PC-9 (cell line): ENCODE results near the gene PRH1. TPM values are rescaled to one million over a fixed set of nuclear protein-coding genes. Genes with fewer than 3 reads are reported as not detected.

Experiments
- BruUV-seq: library from RNA; stranded (reverse); fragments of 400-500 nt; replicated peaks from 2 replicates; lab custom pipeline; 2021; lab: Mats Ljungman, UMichigan
- CTCF ChIA-PET: fragments of 300-600 bp; sonication (Branson Sonifier 250); formaldehyde crosslinking; loops from one replicate; lab custom pipeline; 2022; ENCODE audit warnings: antibody characterized with exemption; lab: Charles Lee
- POLR2A ChIA-PET: fragments of 300-600 bp; sonication (Branson Sonifier 250); formaldehyde crosslinking; loops from one replicate; lab custom pipeline; 2022; ENCODE audit warnings: antibody characterized with exemption; ENCODE audit not compliant: unreplicated experiment; lab: Charles Lee
- DNase-seq, 2 experiments: peaks; one replicate each; pipeline versions ENCODE4 v3.0.0 to v3.0.0-alpha.2; 2015 to 2022; ENCODE audit warnings: mixed read lengths in 1 of 2
- H2AFZ ChIP-seq: fragments of 200-600 bp; sonication (generic); 2 replicates; pipeline ENCODE4 v1.8.1; 2017; ENCODE audit warnings: antibody characterized with exemption
- H3F3A ChIP-seq: fragments of 200-600 bp; sonication (generic); 2 replicates; pipeline ENCODE4 v1.8.1; 2017; ENCODE audit warnings: antibody characterized with exemption, mild to moderate bottlenecking, low read depth; ENCODE audit not compliant: insufficient read depth
- H3K27ac ChIP-seq: fragments of 200-600 bp; sonication (generic); 2 replicates; pipeline ENCODE4 v1.6.1; 2016; ENCODE audit warnings: mixed run types
- H3K27me3 ChIP-seq: fragments of 200-600 bp; sonication (generic); 2 replicates; pipeline ENCODE4 v1.6.1; 2016; ENCODE audit warnings: low read depth, mixed run types; ENCODE audit not compliant: insufficient read depth
- H3K36me3 ChIP-seq: fragments of 200-600 bp; sonication (generic); 2 replicates; pipeline ENCODE4 v1.6.1; 2016; ENCODE audit warnings: low read depth, mixed run types
- H3K4me1 ChIP-seq: fragments of 200-600 bp; sonication (generic); replicated peaks from 2 replicates; pipeline ENCODE4 v1.6.1; 2016; ENCODE audit warnings: mixed run types; ENCODE audit not compliant: insufficient read depth
- H3K4me2 ChIP-seq: fragments of 200-600 bp; sonication (generic); 2 replicates; pipeline ENCODE4 v1.6.1; 2017; ENCODE audit warnings: mixed run types
- H3K4me3 ChIP-seq: fragments of 200-600 bp; sonication (generic); 2 replicates; pipeline ENCODE4 v1.6.1; 2016; ENCODE audit warnings: mixed run types
- H3K79me2 ChIP-seq: fragments of 200-600 bp; sonication (generic); 2 replicates; pipeline ENCODE4 v1.6.1; 2017; ENCODE audit warnings: low read depth, mixed run types
- H3K9me2 ChIP-seq: fragments of 200-600 bp; sonication (generic); 2 replicates; pipeline ENCODE4 v1.8.1; 2017; ENCODE audit warnings: mild to moderate bottlenecking; ENCODE audit not compliant: insufficient read depth
- H3K9me3 ChIP-seq: fragments of 200-600 bp; sonication (generic); 2 replicates; pipeline ENCODE4 v1.8.1; 2016; ENCODE audit warnings: low read depth; ENCODE audit not compliant: insufficient read depth
- H4K20me1 ChIP-seq: fragments of 200-600 bp; sonication (generic); 2 replicates; pipeline ENCODE4 v1.8.1; 2017; ENCODE audit not compliant: insufficient read depth
- CTCF ChIP-seq: fragments of 200-600 bp; sonication (generic); conservative IDR thresholded peaks from 2 replicates; pipeline ENCODE4 v1.6.1; 2017; ENCODE audit warnings: mixed run types, antibody characterized with exemption, mild to moderate bottlenecking, moderate library complexity
- EZH2 ChIP-seq: fragments of 200-600 bp; sonication (generic); IDR thresholded peaks from 2 replicates; pipeline ENCODE4 v1.8.0; 2017; ENCODE audit warnings: antibody characterized with exemption, low read depth
- intact Hi-C: fragments of 100-400 bp; cut with micrococcal nuclease; formaldehyde crosslinking; loops from one replicate; pipeline ENCODE4 v1.10.0; 2022; ENCODE audit not compliant: unreplicated experiment
- total RNA-seq: library from RNA; stranded (reverse); gene quantifications from 2 replicates; pipeline ENCODE4 v1.2.3, GENCODE V29; 2021

Gene PRH1
- total RNA-seq, 1 experiment from 2014 or later = 17.2 TPM

GRCh38 chr12:10863512-10864218, 20.4 kb downstream of the PRH1 start:
- CTCF ChIA-PET = no interaction called here
- Histone ChIP-seq H3K4me3 (no peak overlapping the region), H3K9me3 (peaks cover 4% of the 10 kb centered on the region), H3K27me3 (no peaks in the 10 kb centered on the region), H3K27ac (no peak overlapping the region), H3K79me2 (no peaks in the 10 kb centered on the region), H3K36me3 (no peaks in the 10 kb centered on the region), H4K20me1 (no peaks in the 10 kb centered on the region), H3F3A (no peaks in the 10 kb centered on the region), H3K4me1 (no peaks in the 10 kb centered on the region), H3K9me2 (no peaks in the 10 kb centered on the region), H2AFZ (no peak overlapping the region), H3K4me2 (no peak overlapping the region)
- intact Hi-C loops = no loop called here
- no TSS peak for BruUV-seq
- no peak for DNase-seq
- POLR2A ChIA-PET = no interaction called here
- TF ChIP-seq CTCF = no peak
- no peak for TF ChIP-seq EZH2

- H3K4me2 ChIP-seq = no peak overlapping the region
- H3K36me3 ChIP-seq = no peaks in the 10 kb centered on the region
- no peak overlapping the region for H3K4me3 ChIP-seq
- H3K27ac ChIP-seq = no peak overlapping the region
- H3K9me3 ChIP-seq = peaks cover 7% of the 10 kb centered on the region
- H2AFZ ChIP-seq = no peak overlapping the region
- H3F3A ChIP-seq = no peaks in the 10 kb centered on the region; the same call in 1 of the 2 replicates
- no peaks in the 10 kb centered on the region for H3K4me1 ChIP-seq
- ChIA-PET CTCF (no interaction called here), POLR2A (no interaction called here)
- no peaks in the 10 kb centered on the region for H3K27me3 ChIP-seq
- H3K9me2 ChIP-seq = no peaks in the 10 kb centered on the region
- no peak for DNase-seq
- no peaks in the 10 kb centered on the region for H4K20me1 ChIP-seq
- intact Hi-C loops = no loop called here
- no peaks in the 10 kb centered on the region for H3K79me2 ChIP-seq
- TF ChIP-seq EZH2 (no peak), CTCF (no peak)
- BruUV-seq = no TSS peak
These were observed 22.7 kb downstream of the PRH1 start for GRCh38 chr12:10861366-10861765.

- H3K36me3 ChIP-seq = no peaks in the 10 kb centered on the region
- intact Hi-C loops = no loop called here
- no peak overlapping the region for H2AFZ ChIP-seq
- H3K9me3 ChIP-seq = peaks cover 12% of the 10 kb centered on the region
- BruUV-seq = no TSS peak
- H4K20me1 ChIP-seq = no peaks in the 10 kb centered on the region
- no peak overlapping the region for H3K27ac ChIP-seq
- no peaks in the 10 kb centered on the region; the same call in 1 of the 2 replicates for H3F3A ChIP-seq
- H3K27me3 ChIP-seq = no peaks in the 10 kb centered on the region
- POLR2A ChIA-PET = no interaction called here
- H3K4me1 ChIP-seq = no peaks in the 10 kb centered on the region
- H3K79me2 ChIP-seq = no peaks in the 10 kb centered on the region
- H3K4me3 ChIP-seq = no peak overlapping the region
- CTCF ChIA-PET = no interaction called here
- no peak overlapping the region for H3K4me2 ChIP-seq
- DNase-seq = no peak
- no peak for TF ChIP-seq CTCF
- no peak for TF ChIP-seq EZH2
- H3K9me2 ChIP-seq = no peaks in the 10 kb centered on the region
These were observed 28.2 kb downstream of the PRH1 start for GRCh38 chr12:10855807-10856206.
